ENCODE results near the gene CYP4F22. TPM values are rescaled to one million over a fixed set of nuclear protein-coding genes. Genes with fewer than 3 reads are reported as not detected.

The CYP4F22 gene
- total and polyA plus RNA-seq, 10 of the 15 experiments (the other 5 are each of a cell fraction or from before 2014, with no cell fraction given) = not detected

DNA sequence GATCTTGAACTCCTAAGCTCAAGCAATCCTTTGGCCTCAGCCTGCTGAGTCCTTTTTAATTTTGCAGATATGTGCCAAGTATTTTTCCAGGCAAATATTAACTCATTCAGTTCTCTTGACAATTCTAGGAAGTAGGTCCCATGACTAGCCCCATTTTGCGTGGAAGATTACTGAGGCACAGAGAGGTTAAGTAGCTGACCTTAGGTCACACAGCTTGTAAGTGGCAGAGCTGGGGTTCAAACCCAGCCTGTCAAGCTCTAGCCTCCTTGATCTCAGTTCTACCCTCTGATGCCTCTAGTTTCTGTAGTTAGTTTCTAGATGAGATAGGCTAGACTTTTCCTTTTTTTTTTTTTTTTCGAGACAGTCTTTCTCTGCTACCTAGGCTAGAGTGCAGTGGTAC is 18.1 kb downstream of the CYP4F22 start (continued):
- no peak for TF ChIP-seq ZNF622 (IDR thresholded peaks at IDR 0.05)
- no peak for TF ChIP-seq SMC3 (IDR thresholded peaks at IDR 0.05; ENCODE audit: borderline replicate concordance, low read length)
- TF ChIP-seq RELA (IDR thresholded peaks at IDR 0.05; ENCODE audit: borderline replicate concordance, partially characterized antibody) = no peak
- no peak for TF ChIP-seq POU2F2 (IDR thresholded peaks at IDR 0.05; ENCODE audit: borderline replicate concordance, low read depth, low read length)
- TF ChIP-seq KLF5 (IDR thresholded peaks at IDR 0.05; ENCODE audit: partially characterized antibody) = no peak
- no peak for TF ChIP-seq SMAD1 (IDR thresholded peaks at IDR 0.05; ENCODE audit: low read depth, partially characterized antibody)
- TF ChIP-seq, protein P1, sequence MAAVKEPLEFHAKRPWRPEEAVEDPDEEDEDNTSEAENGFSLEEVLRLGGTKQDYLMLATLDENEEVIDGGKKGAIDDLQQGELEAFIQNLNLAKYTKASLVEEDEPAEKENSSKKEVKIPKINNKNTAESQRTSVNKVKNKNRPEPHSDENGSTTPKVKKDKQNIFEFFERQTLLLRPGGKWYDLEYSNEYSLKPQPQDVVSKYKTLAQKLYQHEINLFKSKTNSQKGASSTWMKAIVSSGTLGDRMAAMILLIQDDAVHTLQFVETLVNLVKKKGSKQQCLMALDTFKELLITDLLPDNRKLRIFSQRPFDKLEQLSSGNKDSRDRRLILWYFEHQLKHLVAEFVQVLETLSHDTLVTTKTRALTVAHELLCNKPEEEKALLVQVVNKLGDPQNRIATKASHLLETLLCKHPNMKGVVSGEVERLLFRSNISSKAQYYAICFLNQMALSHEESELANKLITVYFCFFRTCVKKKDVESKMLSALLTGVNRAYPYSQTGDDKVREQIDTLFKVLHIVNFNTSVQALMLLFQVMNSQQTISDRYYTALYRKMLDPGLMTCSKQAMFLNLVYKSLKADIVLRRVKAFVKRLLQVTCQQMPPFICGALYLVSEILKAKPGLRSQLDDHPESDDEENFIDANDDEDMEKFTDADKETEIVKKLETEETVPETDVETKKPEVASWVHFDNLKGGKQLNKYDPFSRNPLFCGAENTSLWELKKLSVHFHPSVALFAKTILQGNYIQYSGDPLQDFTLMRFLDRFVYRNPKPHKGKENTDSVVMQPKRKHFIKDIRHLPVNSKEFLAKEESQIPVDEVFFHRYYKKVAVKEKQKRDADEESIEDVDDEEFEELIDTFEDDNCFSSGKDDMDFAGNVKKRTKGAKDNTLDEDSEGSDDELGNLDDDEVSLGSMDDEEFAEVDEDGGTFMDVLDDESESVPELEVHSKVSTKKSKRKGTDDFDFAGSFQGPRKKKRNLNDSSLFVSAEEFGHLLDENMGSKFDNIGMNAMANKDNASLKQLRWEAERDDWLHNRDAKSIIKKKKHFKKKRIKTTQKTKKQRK (IDR thresholded peaks at IDR 0.05; ENCODE audit: low read depth, low read length) = no peak

DNA sequence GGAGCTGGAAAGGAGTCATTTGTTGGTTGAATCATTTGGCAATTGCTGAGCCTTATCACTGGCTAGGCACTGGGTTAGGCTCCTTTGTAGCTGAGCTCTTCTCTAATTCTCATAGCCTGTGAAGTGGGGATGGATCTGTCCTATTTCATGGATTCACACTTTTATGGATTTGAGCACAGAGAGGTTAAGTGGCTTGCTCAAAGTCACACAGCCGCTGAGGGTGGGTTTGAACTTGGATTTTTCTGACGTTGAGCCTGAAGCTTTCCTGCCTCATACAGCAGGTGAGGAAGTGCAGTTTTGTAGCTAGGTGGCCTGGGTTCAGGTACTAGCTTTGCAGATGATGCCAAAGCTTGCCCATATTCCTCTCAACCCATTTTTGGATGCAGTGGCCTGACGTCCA is 19.4 kb downstream of the CYP4F22 start:
- in situ Hi-C loops (cut with MboI) (no loop called here), intact Hi-C loops (cut with micrococcal nuclease; ENCODE audit: unreplicated experiment) (no loop called here)
- Histone ChIP-seq H3K27ac (ENCODE audit: control insufficient read depth, insufficient read depth) (no peak overlapping the region), H3K36me3 (ENCODE audit: control insufficient read depth in 2 of 2, insufficient read depth in 2 of 2, low read length in 1 of 2) (no peaks in the 10 kb centered on the region), H3K4me3 (no peak overlapping the region), H3K79me2 (ENCODE audit: control insufficient read depth, insufficient read depth, low read length) (no peaks in the 10 kb centered on the region), H3K9me3 (replicated peaks; ENCODE audit: control insufficient read depth, insufficient read depth, low read length) (no peaks in the 10 kb centered on the region; the same call in 2 of the 3 replicates), H2AFZ (ENCODE audit: control insufficient read depth, low read depth, low read length) (no peak overlapping the region), H3K9ac (ENCODE audit: control insufficient read depth, insufficient read depth, low read length) (no peak overlapping the region), H3K4me2 (ENCODE audit: control insufficient read depth, insufficient read depth) (no peak overlapping the region), H4K20me1 (ENCODE audit: control insufficient read depth, insufficient read depth) (no peaks in the 10 kb centered on the region), H3K27me3 (replicated peaks in 1 of 2; ENCODE audit: control insufficient read depth in 2 of 2, insufficient read depth in 2 of 2, low read length in 1 of 2) (no peaks in the 10 kb centered on the region), H3K4me1 (ENCODE audit: control insufficient read depth, insufficient read depth, low read length) (no peaks in the 10 kb centered on the region)
- ATAC-seq = no peak
- 44% methylated on average over 3 of the region's 3 CpGs for whole genome bisulfite sequencing (ENCODE audit: insufficient coverage, insufficient replicate concordance, low lambda C conversion rate, missing lambda C conversion rate)
- no peak for FAIRE-seq
- CTCF ChIA-PET = no interaction called here
- DNase-seq (ENCODE audit: low read depth, low spot score) = no peak
- POLR2A ChIA-PET = no interaction called here
- RAD21 ChIA-PET (ENCODE audit: unreplicated experiment) = no interaction called here
- SMC1A ChIA-PET (ENCODE audit: uncharacterized antibody, unreplicated experiment) = no interaction called here
- BruUV-seq (replicated peaks) = no TSS peak
- TF ChIP-seq NR2C2 (IDR thresholded peaks at IDR 0.05; ENCODE audit: borderline replicate concordance, control insufficient read depth, insufficient read length, low read depth) (no peak), SIX5 (IDR thresholded peaks at IDR 0.05; ENCODE audit: low read depth, low read length, severe bottlenecking) (no peak), SMAD5 (IDR thresholded peaks at IDR 0.05; ENCODE audit: low read depth) (no peak), STAT3 (IDR thresholded peaks at IDR 0.05; ENCODE audit: low read depth, low read length) (no peak), CHD2 (IDR thresholded peaks at IDR 0.05; ENCODE audit: borderline replicate concordance, low read depth, low read length) (no peak), STAT1 (conservative IDR thresholded peaks at IDR 0.05) (no peak), USF1 (IDR thresholded peaks at IDR 0.05; ENCODE audit: borderline replicate concordance, extremely low read length, insufficient read depth, low read depth, low read length) (no peak), CEBPB (IDR thresholded peaks at IDR 0.05; ENCODE audit: borderline replicate concordance in 1 of 2, low read depth in 2 of 2, low read length in 2 of 2) (no peak), EED (IDR thresholded peaks at IDR 0.05; ENCODE audit: low read depth) (no peak), WRNIP1 (IDR thresholded peaks at IDR 0.05; ENCODE audit: borderline replicate concordance, low read depth, low read length) (no peak), KLF5 (IDR thresholded peaks at IDR 0.05; ENCODE audit: partially characterized antibody) (no peak), ZNF274 (IDR thresholded peaks at IDR 0.05; ENCODE audit: insufficient read depth, insufficient read length) (no peak)
- TF ChIP-seq, protein P2, sequence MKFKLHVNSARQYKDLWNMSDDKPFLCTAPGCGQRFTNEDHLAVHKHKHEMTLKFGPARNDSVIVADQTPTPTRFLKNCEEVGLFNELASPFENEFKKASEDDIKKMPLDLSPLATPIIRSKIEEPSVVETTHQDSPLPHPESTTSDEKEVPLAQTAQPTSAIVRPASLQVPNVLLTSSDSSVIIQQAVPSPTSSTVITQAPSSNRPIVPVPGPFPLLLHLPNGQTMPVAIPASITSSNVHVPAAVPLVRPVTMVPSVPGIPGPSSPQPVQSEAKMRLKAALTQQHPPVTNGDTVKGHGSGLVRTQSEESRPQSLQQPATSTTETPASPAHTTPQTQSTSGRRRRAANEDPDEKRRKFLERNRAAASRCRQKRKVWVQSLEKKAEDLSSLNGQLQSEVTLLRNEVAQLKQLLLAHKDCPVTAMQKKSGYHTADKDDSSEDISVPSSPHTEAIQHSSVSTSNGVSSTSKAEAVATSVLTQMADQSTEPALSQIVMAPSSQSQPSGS (IDR thresholded peaks at IDR 0.05; ENCODE audit: low read length) = no peak

Measured in GM12878 (cell line).